GM18870 (cell line): ENCODE measurements around the gene CPED1.
"Not testable (repeated sequence)": the region's sequence is repeated elsewhere in the genome, so short reads cannot be mapped to it uniquely, and the experiment has no call there.

ENCODE experiments used
- ATAC-seq: cut with Tn5 transposase; IDR thresholded peaks from one replicate; pipeline ENCODE4 v1.9.1; 2021; ENCODE audit warnings: moderate library complexity; ENCODE audit not compliant: unreplicated experiment

CPED1 gene

DNA sequence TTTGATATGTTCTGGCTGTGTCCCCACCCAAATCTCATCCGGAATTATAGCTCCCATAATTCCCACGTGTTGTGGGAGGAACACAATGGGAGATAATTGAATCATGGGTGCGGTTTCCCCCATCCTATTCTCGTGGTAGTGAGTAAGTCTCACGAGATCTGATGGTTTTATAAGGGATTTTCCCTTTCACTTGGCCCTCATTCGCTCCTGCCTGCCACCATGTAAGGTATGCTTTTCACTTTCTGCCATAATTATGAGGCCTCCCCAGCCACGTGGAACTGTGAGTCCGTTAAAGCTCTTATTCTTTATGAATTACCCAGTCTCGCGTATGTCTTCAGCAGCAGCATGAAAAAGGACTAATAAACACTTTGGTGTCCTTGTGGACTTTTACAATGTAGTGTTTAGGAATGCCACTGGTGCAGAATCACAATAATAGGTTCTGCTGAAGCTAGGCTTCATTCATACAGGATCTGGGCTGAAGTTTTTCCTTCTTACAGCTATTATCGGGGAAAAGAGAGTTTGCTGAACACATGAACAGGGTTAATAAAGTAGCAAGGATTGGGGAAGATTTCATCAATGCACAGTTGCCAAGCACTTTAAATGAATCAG lies 74.3 kb downstream of the CPED1 start:
- ATAC-seq = no peak

DNA sequence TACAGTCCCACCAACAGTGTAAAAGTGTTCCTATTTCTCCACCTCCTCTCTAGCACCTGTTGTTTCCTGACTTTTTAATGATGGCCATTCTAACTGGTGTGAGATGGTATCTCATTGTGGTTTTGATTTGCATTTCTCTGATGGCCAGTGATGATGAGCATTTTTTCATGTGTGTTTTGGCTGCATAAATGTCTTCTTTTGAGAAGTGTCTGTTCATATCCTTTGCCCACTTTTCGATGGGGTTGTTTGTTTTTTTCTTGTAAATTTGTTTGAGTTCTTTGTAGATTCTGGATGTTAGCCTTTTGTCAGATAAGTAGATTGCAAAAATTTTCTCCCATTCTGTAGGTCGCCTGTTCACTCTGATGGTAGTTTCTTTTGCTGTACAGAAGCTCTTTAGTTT lies 79.2 kb downstream of the CPED1 start:
- not testable (repeated sequence) for ATAC-seq

DNA sequence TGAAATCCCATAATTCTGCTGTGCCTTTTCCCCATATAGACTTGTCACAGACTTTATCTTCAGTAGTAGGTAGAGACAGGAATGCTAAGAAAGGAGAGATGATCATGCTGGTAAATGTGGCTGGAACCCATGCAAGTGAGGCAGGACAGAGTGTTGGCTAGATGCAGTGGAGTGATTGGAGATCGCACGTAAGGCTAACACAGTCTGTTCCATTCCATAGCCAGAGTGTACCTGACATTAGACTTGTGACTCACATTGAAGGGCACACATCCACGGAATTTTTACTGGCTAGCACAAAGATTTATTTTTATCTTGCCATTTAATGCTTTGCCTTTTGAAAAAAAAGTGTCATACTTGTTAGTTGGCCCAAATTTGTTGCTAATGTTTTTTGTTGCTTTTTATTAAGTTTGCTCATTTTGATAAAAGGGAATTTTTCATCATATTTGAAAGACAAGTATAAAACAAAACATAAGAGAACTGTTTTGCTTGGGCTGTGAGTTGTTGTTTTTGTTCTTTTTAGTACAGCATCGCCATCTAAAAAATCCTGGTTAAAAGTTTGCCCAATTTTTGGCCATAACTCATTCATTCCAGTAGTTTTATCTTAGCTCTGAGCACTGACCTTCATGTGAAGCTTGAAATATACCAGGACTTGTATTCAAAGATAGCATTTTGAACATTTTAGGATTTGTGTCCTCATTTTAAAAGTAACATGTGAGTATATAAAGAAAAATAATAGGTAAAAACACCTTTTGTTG lies 81.0 kb downstream of the CPED1 start:
- ATAC-seq = no peak

DNA sequence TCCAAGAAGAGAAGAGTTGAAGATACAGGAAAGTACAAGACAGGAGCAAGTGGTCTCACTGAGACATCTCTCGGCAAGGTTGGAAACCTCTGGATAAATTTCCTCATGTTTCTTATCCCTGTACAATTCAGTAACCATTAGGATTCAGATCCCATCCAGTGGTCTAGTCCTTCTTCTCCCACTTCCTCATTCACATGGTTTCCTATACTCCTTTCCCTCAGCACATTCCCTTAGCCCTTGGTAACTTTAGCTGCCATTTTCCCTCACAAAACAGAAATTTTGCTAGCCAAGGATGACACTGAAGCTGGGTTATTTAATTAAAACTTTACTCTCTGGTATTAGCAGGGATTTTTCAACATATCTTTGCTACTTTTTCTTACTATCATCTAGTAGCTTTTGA lies 82.6 kb downstream of the CPED1 start:
- ATAC-seq = no peak

DNA sequence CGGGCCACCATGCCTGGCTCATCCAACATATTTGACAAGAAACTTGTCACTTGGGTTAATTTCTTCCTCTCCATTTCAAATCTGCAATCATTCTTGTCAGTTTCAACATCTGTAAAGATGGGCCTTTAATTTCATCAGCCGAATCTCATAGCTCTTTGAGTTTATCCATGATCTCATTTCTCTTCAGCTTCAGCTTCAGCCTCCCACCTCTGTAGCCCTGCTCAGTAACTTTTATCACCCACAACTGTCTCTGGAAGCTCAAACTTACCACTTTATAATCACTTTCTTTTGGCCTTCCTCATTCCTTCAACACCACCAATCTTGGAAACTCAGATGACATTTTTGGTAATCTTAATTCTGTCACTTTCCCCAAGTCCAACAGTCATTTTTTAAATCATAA lies 83.2 kb downstream of the CPED1 start:
- ATAC-seq = no peak

DNA sequence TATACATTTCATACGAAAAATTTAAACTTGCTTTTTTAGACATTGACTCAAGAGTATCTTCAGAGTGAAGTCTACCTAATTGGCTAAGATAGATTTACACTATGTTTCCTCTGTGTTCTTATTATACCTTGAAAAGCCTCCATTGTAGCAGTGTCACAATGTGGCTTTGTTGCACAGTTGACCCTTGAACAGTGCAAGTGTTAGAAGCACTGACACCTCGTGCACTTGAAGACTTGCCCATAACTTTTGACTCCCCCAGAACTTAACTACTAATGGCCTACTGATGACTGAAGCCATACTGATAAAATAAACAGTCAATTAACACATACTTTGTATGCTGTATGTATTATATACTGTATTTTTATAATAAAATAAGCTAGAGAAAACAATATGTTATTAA lies 84.3 kb downstream of the CPED1 start:
- no peak for ATAC-seq

DNA sequence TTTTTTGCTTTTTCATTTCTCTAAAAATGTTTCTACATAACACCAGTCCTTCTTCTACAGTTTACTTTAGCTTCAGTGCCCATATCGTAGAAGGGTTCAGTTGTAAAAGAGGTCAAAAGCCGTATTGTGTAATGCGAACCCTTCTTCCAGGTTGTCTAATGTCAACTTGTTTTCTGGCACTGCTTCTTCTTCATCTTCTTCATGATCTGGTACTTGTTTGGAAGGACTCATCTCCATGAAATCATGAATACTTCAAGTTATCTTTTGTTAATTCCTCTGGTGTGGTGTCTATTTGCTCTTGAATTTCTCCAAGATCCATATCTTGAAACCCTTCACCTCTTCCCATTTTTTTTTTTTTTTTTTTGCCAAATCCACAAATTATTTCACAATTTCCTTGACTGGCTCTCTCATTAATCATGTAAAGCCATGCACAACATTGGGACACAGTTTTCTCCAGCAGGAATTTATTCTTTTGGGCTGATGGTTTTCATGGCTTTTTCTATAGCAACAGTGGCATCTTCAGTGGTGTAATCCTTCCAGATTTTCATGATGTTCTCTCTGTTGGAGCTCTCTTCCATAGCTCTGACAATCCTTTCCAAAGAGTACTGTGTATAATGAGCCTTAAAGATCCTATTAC lies 85.1 kb downstream of the CPED1 start:
- ATAC-seq = no peak

DNA sequence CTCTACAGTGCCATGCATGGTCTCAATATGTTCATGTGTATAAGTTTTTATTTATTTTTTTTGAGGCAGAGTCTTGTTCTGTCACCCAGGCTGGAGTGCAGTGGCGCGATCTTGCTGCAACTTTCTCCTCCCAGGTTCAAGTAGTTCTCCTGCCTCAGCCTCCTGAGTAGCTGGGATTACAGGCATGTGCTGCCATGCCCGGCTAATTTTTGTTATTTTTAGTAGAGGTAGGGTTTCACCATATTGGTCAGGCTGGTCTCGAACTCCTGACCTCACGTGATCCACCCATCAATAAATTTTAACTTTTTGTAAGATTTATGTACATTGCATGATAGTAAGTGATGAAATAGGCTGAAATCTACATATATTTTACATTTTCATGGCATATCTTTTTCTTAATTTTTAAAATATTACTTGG lies 86.9 kb downstream of the CPED1 start:
- not testable (repeated sequence) for ATAC-seq

DNA sequence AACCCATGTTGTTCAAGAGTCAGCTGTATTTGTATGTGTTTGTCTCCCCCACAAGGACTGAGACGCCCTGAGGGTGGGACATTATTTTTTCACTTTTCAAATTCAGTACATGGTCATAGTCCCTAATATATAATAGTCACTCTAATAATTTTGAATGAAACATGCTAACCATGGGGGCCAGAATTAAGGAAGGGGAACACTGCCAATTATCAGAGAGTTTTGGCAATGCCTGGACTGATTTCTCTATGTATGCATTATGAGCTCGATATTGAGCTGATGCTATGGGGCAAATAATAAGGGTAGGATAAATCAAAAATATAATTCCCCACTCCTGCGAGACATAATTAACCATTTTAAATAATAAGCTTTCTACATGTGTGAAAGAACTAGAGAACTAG lies 87.4 kb downstream of the CPED1 start:
- no peak for ATAC-seq

DNA sequence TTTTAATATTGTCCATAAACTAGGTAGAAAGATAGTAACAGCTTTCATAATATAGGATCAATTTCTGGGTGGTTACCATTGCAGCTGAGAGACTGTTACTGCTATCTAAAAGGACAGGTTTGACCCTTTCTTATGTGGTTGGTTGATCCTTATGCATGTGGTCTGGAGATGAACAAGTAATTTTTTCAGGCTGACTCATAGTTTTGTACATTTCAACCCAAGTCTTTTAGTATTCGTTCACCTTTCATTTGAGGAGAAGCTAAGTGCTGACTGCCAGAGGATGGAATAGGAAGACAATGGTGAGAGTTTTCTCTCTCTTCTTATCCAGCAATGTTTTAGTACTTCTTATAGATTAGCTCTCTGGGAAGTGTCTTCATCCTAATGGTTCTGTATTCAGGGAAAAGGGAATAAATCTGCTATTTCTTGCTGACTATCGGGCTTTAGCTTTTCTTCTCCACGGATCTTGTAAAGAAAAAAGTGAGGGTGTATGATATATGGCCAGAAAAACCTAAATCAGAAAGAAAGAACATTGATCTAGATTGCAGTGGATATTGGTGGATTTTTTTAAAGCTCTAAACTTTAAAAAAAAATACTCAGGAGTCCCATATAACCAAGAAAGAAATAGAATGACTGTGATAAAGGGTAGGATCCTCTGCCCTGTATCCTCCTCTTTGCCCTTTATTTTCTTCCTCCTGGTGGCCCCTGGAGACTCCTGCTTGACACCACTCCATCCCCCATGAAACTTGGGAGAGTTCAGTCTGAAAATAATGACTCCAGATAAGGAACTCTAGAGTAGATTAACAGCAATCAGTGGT lies 88.0 kb downstream of the CPED1 start:
- ATAC-seq = peak; percentile 61

DNA sequence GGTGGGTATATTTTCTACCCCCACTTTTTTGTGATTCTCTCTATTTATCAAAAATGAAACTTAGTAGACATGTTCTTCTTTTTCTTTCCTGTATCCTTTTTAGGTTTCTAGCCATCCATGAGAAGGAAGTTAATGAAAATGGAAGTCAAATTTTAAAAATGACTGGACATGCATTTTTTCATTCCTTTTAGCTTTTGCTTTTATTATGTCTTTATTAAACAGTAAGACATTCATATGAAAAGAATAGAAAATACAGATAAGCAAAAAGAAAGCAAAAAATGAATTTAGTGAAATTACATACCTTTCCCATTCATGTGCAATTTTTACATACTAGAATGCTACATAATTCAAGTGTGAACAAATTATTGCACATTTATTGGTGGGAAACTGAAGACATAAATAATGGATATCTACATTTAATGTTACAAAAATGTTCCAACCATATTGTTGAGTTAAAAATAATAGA lies 88.7 kb downstream of the CPED1 start:
- ATAC-seq = no peak

DNA sequence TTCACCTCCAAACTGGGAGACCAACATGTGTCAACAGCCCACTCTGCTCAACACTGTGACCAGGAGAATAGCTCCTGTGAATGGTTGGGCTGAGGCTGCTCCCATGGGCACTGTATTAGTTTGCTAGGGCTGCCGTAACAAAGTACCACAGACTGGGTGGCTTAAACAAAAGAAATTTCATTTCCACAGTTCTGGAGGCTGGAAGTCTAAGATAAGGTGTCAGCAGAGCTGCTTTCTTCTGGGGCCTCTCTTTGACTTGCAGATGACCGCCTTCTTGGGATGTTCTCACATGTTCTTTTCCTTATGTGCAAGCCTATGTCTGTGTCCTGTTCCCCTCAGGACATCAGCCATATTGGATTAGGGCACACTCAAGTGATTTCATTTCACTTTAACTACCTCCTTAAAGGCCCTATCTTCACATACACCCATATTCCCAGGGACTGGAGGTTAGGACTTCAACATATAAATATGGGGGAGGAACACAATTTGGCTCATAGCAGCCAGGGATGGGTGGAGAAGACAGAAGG lies 90.3 kb downstream of the CPED1 start:
- no peak for ATAC-seq

DNA sequence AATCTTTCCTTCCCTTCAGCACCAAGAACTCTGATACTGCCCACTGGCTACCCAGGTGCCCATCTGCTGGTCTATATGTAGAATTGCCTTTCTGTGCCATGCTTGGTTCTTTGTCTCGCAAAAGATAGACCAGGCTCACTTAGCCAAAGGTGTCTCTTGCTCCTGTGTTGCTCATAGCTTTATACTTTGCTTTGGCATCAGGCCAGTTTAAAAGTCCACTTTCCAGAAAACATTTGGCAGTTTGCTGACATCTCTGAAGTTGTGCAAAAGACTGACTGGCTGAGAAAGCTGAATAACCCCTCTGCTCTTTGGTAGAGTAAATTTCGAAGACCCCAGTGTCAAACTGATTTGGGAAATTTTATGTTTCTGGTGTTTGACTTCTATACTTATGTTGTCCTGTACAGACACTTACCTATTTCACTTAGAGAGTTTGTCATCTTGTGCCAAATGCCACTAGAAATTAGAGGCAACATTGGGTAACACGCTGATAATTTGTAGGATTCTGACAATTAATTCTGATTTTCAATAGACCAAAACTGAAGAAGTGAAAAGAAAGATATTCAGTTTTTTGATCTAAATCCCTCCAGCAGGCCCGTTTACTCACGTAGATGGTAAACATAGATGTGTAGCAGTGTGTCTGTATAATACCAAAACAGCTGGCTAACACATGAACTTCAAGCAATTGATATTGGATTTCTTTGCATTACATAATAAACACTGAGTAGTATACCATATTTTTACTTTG lies 91.1 kb downstream of the CPED1 start:
- no peak for ATAC-seq

DNA sequence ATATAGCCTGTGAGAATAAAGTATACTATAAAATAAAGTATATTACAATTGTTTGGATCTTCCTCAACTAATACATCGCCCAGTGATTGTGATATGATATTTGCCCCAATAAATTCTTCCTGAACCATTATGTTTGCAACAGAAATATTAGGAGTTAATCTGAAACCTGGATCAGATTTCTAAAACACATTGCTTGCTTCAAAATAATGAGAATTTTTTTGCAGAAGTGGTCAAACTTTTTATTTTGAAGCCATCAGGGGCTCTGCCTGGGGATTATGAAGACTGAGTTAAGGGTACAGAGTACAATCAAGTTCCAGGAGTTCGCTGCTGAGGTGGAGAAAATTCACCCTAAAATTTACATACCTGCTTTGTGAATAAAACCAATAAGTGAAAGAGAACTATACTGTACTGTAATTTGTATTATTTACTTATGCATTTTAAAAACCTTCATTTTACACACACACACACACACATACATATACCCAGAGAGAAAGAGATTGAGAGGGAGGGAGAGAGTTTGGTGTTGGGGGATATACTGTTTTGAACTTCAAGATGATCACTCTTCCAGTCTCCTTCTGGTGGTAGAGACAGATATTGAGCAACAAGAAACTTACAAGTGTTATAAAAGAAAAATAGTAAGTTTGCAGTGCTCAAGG lies 91.9 kb downstream of the CPED1 start:
- no peak for ATAC-seq

DNA sequence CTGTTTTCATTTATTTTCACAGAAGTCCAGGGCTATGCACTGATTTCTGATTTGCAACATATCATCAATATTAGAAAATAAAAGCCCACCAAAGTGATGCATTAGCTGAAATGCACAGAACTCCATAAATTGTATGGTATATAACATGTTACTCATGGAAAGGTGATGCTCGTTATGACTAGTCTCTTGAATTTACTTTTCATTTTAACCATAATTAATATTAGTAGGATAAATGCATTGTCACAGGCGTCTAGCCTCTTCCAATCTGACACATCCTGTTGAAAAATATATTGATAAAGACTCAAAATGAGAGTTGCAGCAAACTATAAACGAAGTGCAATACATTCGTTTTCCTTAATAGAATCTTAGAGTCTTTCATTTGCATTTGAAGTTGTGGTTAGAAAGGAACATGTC lies 92.4 kb downstream of the CPED1 start:
- no peak for ATAC-seq

DNA sequence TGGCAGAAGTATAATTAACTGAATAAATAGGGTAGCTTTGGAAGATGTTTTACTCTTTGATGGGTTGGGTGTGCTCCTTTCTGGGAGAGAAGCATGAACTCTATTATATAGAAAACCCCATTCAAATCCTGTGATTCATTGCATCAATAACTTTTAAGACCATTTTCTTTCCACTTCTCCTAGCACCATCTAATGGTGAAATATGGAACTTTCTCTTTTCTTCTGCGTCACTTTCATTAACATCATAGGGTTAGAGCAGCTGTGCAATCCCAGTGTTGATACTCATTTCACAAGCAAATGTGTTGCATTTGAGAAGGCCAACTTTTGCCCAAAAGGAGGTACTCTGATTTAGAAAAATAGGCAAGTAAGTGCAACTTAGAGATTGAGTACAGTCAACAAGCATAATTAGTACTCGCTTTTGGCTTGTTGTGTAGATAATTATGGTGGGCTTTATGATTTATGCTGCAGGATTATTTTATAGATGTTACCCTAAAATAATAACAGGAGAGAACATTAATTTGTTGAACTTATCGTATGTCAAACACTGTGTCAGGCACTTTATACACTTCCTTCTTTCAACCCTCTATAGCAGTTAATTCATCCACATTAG lies 92.9 kb downstream of the CPED1 start:
- peak; percentile 92 for ATAC-seq

DNA sequence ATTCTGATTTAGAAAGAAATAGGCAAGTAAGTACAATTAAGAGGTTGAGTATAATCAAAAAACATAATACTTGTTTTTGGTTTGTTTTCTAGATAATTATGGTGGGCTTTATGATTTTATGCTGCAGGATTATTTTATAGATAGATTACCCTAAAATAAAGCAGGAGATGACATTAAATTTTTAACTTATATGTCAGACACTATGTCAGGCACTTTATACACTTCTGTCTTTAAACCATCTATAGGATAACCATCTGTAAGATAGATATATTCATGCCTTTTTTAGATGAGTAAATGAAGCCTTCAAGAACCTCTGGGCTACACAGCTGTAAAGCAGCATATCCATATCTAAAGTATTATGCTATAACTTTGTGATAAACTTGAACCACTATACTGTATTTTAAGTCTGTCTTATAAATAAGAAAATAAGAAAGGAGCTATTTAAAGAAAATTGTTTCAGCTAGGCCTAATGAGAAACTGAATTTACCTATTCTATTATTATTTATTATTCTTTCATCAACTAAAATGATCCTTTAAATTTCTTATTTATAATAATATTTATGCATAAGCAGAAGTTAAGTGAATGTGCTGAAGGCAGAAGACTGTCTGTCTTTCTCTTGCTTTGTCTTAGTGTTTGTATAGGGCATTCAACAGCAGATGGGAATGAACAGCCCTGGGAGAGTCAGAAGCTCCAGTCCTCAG lies 94.0 kb downstream of the CPED1 start:
- no peak for ATAC-seq

DNA sequence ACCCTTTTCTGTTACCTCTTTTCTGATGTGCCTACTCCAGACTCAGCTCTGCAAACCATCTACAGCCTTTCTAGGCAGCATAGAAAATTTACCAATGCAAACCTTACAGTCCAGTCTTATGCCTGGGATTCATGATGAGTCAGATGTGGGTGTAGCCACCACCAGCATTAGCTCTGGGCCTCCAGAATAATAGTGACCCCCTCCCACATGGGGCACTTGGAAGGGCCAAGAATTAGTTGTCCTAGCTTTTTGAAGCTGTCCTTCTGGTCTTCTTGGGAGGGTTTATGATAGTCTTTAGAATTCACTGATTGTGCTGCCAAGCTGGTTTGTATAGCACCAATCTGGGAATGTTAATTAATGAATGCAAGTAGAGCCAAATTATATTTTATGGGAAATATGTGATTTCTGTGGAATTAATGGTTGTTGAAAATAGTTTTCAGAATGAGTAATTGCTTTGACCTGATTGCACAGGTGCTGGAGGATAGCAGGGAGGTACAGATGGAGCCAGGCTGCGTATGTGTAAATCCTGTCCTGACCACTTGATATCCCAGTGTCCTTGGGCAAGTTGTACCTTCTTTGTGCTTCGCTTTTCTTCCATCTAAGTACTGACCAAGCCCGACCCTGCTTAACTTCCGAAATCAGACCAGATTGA lies 94.8 kb downstream of the CPED1 start:
- no peak for ATAC-seq
